ENCODE results near the gene POLR2I.

The POLR2I gene

GRCh38 chr19:36082916-36083315, 31.8 kb downstream of the POLR2I start:
- no peak for TF ChIP-seq CTCF (conservative IDR thresholded peaks at IDR 0.05)
- no peak overlapping the region; the same call in 1 of the 2 replicates for H3K27ac ChIP-seq

- no peak for TF ChIP-seq CTCF (conservative IDR thresholded peaks at IDR 0.05)
- peak overlapping the region; percentile 50 for H3K27ac ChIP-seq
These were observed 32.8 kb downstream of the POLR2I start for GRCh38 chr19:36081894-36082293.

- no peak for TF ChIP-seq CTCF (conservative IDR thresholded peaks at IDR 0.05)
- H3K27ac ChIP-seq: peak overlapping the region; percentile 50
These were observed 33.3 kb downstream of the POLR2I start for GRCh38 chr19:36081385-36081784.

GRCh38 chr19:36079389-36079945, 35.2 kb downstream of the POLR2I start:
- peak overlapping the region; percentile 50; the same call in 1 of the 2 replicates for H3K27ac ChIP-seq

GRCh38 chr19:36073121-36073876, 41.4 kb downstream of the POLR2I start:
- TF ChIP-seq CTCF (conservative IDR thresholded peaks at IDR 0.05): no peak

More at GRCh38 chr19:36079389-36079945, 35.2 kb downstream of the POLR2I start:
- TF ChIP-seq CTCF (conservative IDR thresholded peaks at IDR 0.05): no peak

GRCh38 chr19:36072081-36072480, 42.6 kb downstream of the POLR2I start:
- TF ChIP-seq CTCF (conservative IDR thresholded peaks at IDR 0.05): no peak
- peak overlapping the region; percentile 89 for H3K27ac ChIP-seq

More at GRCh38 chr19:36073121-36073876, 41.4 kb downstream of the POLR2I start:
- peak overlapping the region; percentile 89; the same call in 1 of the 2 replicates for H3K27ac ChIP-seq

GRCh38 chr19:36068810-36069499, 45.7 kb downstream of the POLR2I start:
- peak overlapping the region; percentile 89; the same call in 1 of the 2 replicates for H3K27ac ChIP-seq

Data from VCaP (cell line).